Measurements from ENCODE around the gene NRXN3.

DNA sequence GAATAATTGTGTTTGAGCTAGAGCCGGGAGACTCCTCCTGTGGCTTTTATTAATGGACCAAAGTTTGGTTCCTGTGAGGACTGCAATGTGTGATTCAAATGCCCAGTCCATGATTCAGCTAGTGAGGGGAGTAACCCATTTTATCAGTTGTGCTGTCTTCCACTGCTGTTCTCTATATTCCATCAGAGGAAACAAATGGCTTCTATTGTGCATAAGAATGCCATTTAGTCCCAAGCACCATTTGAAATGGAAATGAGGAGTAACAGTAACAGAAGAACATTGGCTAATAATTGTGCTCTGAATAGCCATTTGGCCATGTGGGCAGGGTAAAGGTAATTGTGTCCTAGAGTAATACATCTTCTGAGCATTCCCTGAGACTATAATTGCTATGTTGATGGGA, 1398.4 kb downstream of the NRXN3 start:
- no peak for TF ChIP-seq CTCF (IDR thresholded peaks at IDR 0.05)
- no peak for TF ChIP-seq EZH2 (IDR thresholded peaks at IDR 0.05; ENCODE audit: borderline replicate concordance, insufficient read depth, low read depth, low read length, poor library complexity, severe bottlenecking)
